ENCODE data around the gene FBXO30.
A peak's percentile ranks its signal among the peaks of the same experiment; 100 is the strongest.

The FBXO30 gene

GRCh38 chr6:145755682-145756081 lies 58.9 kb downstream of the FBXO30 start:
- DNase-seq (ENCODE audit: low read depth): no peak

GRCh38 chr6:145752638-145753037 lies 62.0 kb downstream of the FBXO30 start:
- no peak for DNase-seq (ENCODE audit: low read depth)

GRCh38 chr6:145749632-145750031 lies 65.0 kb downstream of the FBXO30 start:
- DNase-seq (ENCODE audit: low read depth): peak; percentile 31

- DNase-seq (ENCODE audit: low read depth): no peak
These were observed 68.7 kb downstream of the FBXO30 start for GRCh38 chr6:145745861-145746260.

- no peak for DNase-seq (ENCODE audit: low read depth)
These were observed 70.0 kb downstream of the FBXO30 start for GRCh38 chr6:145744619-145745018.
